Measurements from ENCODE around the gene COQ8A. TPM values are rescaled to one million over a fixed set of nuclear protein-coding genes. Genes with fewer than 3 reads are reported as not detected.

COQ8A gene
- total RNA-seq, 1 experiment from 2014 or later = 35.3 TPM

DNA sequence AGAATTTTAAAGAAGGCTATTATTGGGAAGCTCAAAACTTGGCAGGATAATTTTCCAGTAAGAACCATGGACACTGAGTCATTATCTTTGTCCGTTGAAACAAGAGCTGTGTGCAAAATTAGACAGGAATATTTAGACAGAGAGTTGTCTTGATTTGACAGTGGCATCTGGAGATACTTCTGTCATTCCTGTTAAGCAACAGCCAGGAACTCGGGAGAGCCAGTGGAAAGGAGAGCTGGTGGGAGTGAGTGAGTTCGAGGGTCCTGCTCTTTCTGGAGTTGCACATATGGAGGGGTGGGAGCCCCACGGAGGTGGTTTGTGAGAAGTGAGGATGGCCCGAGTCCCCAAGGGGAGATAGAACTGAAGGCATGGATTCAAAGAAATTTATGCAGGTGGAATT, 3.1 kb downstream of the COQ8A start (continued):
- TF ChIP-seq, protein P1, sequence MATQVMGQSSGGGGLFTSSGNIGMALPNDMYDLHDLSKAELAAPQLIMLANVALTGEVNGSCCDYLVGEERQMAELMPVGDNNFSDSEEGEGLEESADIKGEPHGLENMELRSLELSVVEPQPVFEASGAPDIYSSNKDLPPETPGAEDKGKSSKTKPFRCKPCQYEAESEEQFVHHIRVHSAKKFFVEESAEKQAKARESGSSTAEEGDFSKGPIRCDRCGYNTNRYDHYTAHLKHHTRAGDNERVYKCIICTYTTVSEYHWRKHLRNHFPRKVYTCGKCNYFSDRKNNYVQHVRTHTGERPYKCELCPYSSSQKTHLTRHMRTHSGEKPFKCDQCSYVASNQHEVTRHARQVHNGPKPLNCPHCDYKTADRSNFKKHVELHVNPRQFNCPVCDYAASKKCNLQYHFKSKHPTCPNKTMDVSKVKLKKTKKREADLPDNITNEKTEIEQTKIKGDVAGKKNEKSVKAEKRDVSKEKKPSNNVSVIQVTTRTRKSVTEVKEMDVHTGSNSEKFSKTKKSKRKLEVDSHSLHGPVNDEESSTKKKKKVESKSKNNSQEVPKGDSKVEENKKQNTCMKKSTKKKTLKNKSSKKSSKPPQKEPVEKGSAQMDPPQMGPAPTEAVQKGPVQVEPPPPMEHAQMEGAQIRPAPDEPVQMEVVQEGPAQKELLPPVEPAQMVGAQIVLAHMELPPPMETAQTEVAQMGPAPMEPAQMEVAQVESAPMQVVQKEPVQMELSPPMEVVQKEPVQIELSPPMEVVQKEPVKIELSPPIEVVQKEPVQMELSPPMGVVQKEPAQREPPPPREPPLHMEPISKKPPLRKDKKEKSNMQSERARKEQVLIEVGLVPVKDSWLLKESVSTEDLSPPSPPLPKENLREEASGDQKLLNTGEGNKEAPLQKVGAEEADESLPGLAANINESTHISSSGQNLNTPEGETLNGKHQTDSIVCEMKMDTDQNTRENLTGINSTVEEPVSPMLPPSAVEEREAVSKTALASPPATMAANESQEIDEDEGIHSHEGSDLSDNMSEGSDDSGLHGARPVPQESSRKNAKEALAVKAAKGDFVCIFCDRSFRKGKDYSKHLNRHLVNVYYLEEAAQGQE (IDR thresholded peaks at IDR 0.05; ENCODE audit: low read depth) = no peak
- TF ChIP-seq, protein P2, sequence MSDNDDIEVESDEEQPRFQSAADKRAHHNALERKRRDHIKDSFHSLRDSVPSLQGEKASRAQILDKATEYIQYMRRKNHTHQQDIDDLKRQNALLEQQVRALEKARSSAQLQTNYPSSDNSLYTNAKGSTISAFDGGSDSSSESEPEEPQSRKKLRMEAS (IDR thresholded peaks at IDR 0.05) = no peak
- no peak for TF ChIP-seq SP1 (IDR thresholded peaks at IDR 0.05; ENCODE audit: low read depth)
- no peak for TF ChIP-seq POLR2A (IDR thresholded peaks at IDR 0.05; ENCODE audit: borderline replicate concordance, extremely low read depth, insufficient read depth, insufficient read length)
- TF ChIP-seq TCF7L2 (IDR thresholded peaks at IDR 0.05; ENCODE audit: borderline replicate concordance, extremely low read depth, insufficient read depth, insufficient read length) = no peak
- no peak for TF ChIP-seq POLR2AphosphoS5 (IDR thresholded peaks at IDR 0.05; ENCODE audit: low read depth, low read length)
- TF ChIP-seq, protein P3, sequence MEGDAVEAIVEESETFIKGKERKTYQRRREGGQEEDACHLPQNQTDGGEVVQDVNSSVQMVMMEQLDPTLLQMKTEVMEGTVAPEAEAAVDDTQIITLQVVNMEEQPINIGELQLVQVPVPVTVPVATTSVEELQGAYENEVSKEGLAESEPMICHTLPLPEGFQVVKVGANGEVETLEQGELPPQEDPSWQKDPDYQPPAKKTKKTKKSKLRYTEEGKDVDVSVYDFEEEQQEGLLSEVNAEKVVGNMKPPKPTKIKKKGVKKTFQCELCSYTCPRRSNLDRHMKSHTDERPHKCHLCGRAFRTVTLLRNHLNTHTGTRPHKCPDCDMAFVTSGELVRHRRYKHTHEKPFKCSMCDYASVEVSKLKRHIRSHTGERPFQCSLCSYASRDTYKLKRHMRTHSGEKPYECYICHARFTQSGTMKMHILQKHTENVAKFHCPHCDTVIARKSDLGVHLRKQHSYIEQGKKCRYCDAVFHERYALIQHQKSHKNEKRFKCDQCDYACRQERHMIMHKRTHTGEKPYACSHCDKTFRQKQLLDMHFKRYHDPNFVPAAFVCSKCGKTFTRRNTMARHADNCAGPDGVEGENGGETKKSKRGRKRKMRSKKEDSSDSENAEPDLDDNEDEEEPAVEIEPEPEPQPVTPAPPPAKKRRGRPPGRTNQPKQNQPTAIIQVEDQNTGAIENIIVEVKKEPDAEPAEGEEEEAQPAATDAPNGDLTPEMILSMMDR (IDR thresholded peaks at IDR 0.05 in 2 of 3, conservative IDR thresholded peaks at IDR 0.05 in 1 of 3; ENCODE audit: borderline replicate concordance in 1 of 3, insufficient read depth in 1 of 3, low read depth in 2 of 3, low read length in 2 of 3) = no peak

DNA sequence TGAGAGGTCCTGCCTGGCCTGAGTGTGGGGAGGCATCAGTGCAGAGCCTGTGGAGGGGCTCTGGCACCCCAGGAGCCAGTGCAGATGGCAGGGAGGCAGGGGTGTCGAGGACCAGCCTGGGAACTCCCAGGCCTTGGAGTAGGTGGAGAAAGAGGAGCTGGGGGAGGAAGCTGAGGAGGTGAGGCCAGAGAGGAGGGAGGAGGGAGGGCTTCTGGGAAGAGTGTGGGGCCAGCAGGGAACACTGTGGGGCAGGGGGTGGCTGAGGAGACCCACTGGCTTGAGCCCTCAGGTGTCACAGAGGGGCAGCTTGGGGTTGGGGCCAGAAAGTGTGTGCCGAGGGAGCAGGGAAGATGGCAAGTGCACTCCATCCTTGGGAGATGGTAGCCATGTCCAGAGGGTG, 3.8 kb downstream of the COQ8A start:
- RAD21 ChIA-PET (ENCODE audit: low non-redundant PET in 1 of 2, low total read pairs in 2 of 2, uncharacterized antibody in 2 of 2, unreplicated experiment in 2 of 2) = no interaction called here
- no peaks in the 10 kb centered on the region for H3K9me2 ChIP-seq (ENCODE audit: insufficient read depth)
- no peaks in the 10 kb centered on the region for H3K36me3 ChIP-seq (ENCODE audit: control insufficient read depth in 1 of 2, insufficient read depth in 2 of 2, low read length in 2 of 2)
- no peak overlapping the region for H3K9ac ChIP-seq (ENCODE audit: low read length)
- CTCF ChIA-PET = no interaction called here
- intact Hi-C loops (cut with micrococcal nuclease) = no loop called here
- H3K9me3 ChIP-seq (ENCODE audit: control insufficient read depth in 1 of 2, insufficient read depth in 1 of 2, low read depth in 1 of 2, low read length in 2 of 2) = no peaks in the 10 kb centered on the region
- no peak overlapping the region for H2AFZ ChIP-seq (ENCODE audit: low read depth, low read length, poor library complexity, severe bottlenecking)
- peaks cover 20% of the 10 kb centered on the region; the same call in 1 of the 2 replicates for H3K79me2 ChIP-seq (ENCODE audit: insufficient read depth, low read length)
- H3K27me3 ChIP-seq (ENCODE audit: insufficient read depth, low read length) = no peaks in the 10 kb centered on the region
- no peak overlapping the region for H3K4me2 ChIP-seq (ENCODE audit: low read length)
- H4K20me1 ChIP-seq (ENCODE audit: insufficient read depth) = no peaks in the 10 kb centered on the region
- TF ChIP-seq ZNF274 (IDR thresholded peaks at IDR 0.05; ENCODE audit: low read depth, low read length) (no peak), CBX3 (IDR thresholded peaks at IDR 0.05; ENCODE audit: low read depth) (no peak), SIN3A (IDR thresholded peaks at IDR 0.05; ENCODE audit: low read depth) (no peak), SRF (IDR thresholded peaks at IDR 0.05; ENCODE audit: low read depth) (no peak), EGR1 (IDR thresholded peaks at IDR 0.05; ENCODE audit: low read depth) (no peak), YY1 (IDR thresholded peaks at IDR 0.05; ENCODE audit: extremely low read depth, insufficient replicate concordance, low read depth, low read length) (no peak), CEBPB (IDR thresholded peaks at IDR 0.05; ENCODE audit: low read depth) (no peak), JUND (IDR thresholded peaks at IDR 0.05) (no peak), RAD21 (IDR thresholded peaks at IDR 0.05; ENCODE audit: low read depth) (no peak), POLR2AphosphoS5 (IDR thresholded peaks at IDR 0.05; ENCODE audit: low read depth, low read length) (no peak)
- TF ChIP-seq, protein P4, sequence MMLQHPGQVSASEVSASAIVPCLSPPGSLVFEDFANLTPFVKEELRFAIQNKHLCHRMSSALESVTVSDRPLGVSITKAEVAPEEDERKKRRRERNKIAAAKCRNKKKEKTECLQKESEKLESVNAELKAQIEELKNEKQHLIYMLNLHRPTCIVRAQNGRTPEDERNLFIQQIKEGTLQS (IDR thresholded peaks at IDR 0.05) = no peak
- TF ChIP-seq, protein P5, sequence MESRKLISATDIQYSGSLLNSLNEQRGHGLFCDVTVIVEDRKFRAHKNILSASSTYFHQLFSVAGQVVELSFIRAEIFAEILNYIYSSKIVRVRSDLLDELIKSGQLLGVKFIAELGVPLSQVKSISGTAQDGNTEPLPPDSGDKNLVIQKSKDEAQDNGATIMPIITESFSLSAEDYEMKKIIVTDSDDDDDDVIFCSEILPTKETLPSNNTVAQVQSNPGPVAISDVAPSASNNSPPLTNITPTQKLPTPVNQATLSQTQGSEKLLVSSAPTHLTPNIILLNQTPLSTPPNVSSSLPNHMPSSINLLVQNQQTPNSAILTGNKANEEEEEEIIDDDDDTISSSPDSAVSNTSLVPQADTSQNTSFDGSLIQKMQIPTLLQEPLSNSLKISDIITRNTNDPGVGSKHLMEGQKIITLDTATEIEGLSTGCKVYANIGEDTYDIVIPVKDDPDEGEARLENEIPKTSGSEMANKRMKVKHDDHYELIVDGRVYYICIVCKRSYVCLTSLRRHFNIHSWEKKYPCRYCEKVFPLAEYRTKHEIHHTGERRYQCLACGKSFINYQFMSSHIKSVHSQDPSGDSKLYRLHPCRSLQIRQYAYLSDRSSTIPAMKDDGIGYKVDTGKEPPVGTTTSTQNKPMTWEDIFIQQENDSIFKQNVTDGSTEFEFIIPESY (IDR thresholded peaks at IDR 0.05; ENCODE audit: extremely low read depth, insufficient replicate concordance, low read length) = no peak
- no TSS peak for BruUV-seq (replicated peaks)
- ATAC-seq (no peak), DNase-seq (ENCODE audit: low read depth, low spot score) (no peak)
- no peak overlapping the region for H3K4me3 ChIP-seq (replicated peaks in 1 of 2; ENCODE audit: low read depth in 1 of 2, low read length in 2 of 2)
- POLR2A ChIA-PET = no interaction called here
- H3K27ac ChIP-seq (ENCODE audit: low read depth, low read length) = no peak overlapping the region
- H3K4me1 ChIP-seq (ENCODE audit: control insufficient read depth in 1 of 2, insufficient read depth in 2 of 2, low read length in 2 of 2) = peaks cover under 1 to 27% of the 10 kb centered on the region in 2 experiments
